Lower leg skin (tissue), 4 donors: ENCODE measurements around the gene RHOF. TPM values are rescaled to one million over a fixed set of nuclear protein-coding genes. Genes with fewer than 3 reads are reported as not detected.

Experiments used
- DNase-seq, 2 donors: peaks; one replicate each; pipeline ENCODE4 v3.0.0-alpha.2; 2019; ENCODE audit warnings: low spot score in 2 of 2
- H3K4me3 ChIP-seq: fragments of 200-600 bp; sonication (generic); 2 replicates; pipeline ENCODE4 v1.5.1; 2017; ENCODE audit warnings: mild to moderate bottlenecking, low read depth; ENCODE audit not compliant: poor library complexity, severe bottlenecking
- POLR2A ChIP-seq, 2 donors: fragments of 450-650 bp; IDR thresholded peaks; one replicate each; pipeline ENCODE4 v1.6.1; 2016 to 2017; ENCODE audit warnings: antibody characterized with exemption in 2 of 2, mild to moderate bottlenecking in 1 of 2, moderate library complexity in 1 of 2
- WGBS, 2 donors: methylation state at CpG; one replicate each; pipeline ENCODE4 v1.1.5; 2018; 5-methylcytosine and 5-hydroxymethylcytosine counted together
- intact Hi-C: fragments of 100-400 bp; cut with DNase I; formaldehyde crosslinking; loops from one replicate; pipeline ENCODE4 v1.15.0; 2023; ENCODE audit warnings: low total_unique reads
- total RNA-seq, 4 donors: library from RNA; depleted of rRNA; stranded (reverse); fragments of >200 nt; gene quantifications; one replicate each; pipeline ENCODE4 v1.1.0, GENCODE V29; 2016
- TF ChIP-seq, protein P1 (sequence below), 3 donors: fragments of 450-650 bp; IDR thresholded peaks; one replicate each; pipeline ENCODE4 v1.5.1; 2016; ENCODE audit warnings: antibody characterized with exemption in 3 of 3, mild to moderate bottlenecking in 3 of 3, moderate library complexity in 2 of 3

The RHOF gene
- total RNA-seq, 4 donors from 2014 or later = 5.4 to 24.1 (median 9.9) TPM

DNA sequence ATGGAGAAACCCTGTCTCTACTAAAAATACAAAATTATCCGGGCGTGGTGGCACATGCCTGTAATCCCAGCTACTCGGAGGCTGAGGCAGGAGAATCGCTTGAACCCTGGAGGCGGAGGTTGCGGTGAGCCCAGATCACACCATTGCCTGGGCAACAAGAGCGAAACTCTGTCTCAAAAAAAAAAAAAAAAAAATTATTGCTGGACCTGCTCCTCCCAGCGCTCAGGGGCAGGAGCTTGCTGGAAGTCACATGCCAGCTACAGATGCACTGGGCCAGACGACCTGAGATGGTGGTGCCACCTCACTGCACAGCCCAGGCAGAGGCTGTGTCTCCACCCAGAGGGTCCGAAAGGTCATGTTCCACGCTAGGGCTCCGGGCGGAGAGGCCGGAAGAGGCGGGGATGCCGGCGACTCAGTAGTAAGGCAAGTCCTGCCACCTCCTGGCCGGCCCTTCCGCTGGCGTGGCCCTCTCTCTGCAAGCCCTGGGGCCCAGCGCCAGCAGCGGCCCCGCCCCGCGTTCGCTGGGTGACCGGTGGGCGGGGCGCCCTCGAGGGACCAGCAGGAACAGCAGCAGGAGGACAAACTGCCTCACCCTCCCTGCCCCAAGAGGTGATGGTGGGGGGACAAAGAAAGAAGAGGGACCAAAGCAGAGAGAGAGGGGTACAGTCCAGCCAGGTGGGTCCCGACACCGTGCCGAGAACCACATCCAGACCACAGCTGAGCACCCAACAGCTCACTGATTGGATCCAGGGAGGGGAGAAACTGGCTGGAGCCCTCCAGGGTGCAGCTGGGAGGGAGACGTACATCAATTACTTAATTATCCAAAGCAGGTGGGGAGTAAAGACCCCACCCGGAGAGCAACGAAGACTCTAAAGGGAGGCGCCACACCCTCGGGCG, 3.6 kb upstream of the RHOF start:
- no peak overlapping the region for H3K4me3 ChIP-seq
- peak; percentile 89 to 98 for DNase-seq
- TF ChIP-seq POLR2A (IDR thresholded peaks at IDR 0.05) = no peak
- TF ChIP-seq, protein P1, sequence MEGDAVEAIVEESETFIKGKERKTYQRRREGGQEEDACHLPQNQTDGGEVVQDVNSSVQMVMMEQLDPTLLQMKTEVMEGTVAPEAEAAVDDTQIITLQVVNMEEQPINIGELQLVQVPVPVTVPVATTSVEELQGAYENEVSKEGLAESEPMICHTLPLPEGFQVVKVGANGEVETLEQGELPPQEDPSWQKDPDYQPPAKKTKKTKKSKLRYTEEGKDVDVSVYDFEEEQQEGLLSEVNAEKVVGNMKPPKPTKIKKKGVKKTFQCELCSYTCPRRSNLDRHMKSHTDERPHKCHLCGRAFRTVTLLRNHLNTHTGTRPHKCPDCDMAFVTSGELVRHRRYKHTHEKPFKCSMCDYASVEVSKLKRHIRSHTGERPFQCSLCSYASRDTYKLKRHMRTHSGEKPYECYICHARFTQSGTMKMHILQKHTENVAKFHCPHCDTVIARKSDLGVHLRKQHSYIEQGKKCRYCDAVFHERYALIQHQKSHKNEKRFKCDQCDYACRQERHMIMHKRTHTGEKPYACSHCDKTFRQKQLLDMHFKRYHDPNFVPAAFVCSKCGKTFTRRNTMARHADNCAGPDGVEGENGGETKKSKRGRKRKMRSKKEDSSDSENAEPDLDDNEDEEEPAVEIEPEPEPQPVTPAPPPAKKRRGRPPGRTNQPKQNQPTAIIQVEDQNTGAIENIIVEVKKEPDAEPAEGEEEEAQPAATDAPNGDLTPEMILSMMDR (IDR thresholded peaks at IDR 0.05) = no peak
- WGBS, 2 donors = 15 to 17% methylated on average over 31 to 39 of the region's 39 CpGs
- intact Hi-C loops = no loop called here

DNA sequence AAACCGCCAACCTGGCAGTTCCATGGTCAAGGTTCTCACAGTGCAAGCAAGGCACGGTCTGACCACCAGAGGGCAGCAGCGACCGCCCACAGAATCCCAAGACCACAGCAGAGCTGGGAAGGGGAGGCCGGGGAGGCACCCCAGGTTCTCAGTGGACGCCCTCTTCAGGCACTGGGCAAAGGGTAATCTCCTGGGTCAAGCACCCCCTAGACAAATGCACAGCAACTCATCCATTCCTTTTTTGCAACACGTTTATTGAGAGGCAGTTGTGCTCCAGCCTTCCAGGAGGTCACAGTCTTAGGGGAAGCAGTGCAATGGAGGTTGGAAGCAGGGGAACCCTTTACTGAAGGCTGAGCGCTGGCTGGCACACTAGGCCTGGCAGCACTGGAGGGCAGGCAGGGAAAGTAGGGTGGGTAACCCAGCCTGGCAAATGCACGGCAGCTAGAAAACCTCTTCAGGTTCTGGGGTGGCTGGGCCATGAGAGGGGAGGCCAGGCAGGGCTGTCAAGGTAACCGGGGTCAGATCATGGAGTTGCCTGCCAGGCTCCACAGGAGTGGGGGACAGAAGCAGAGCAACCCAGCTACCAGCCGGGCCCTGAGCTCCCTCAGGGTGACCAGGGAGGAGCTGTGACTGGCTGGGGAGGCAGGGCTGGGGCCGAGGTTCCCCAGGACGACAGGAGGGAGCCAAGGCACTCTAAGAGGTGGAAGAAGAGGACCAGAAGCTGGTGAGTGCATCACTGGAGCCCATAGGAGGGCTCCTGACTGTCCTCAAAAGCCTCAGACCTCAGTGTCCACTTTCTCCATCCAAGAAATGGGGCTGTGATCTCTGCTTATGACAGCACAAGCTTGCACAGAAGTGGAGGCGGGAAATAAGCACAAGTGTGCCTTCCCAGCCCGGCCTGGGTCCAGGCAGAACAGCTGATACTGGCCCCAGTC, 1.8 kb upstream of the RHOF start:
- no peak overlapping the region for H3K4me3 ChIP-seq
- DNase-seq = peak; percentile 86 to 98
- no peak for TF ChIP-seq POLR2A (IDR thresholded peaks at IDR 0.05)
- TF ChIP-seq, protein P1 (IDR thresholded peaks at IDR 0.05) = peak in 1 of 3 donors; percentile 95
- 35 to 36% methylated on average over 14 to 15 of the region's 15 CpGs for WGBS, 2 donors
- intact Hi-C loops = no loop called here

DNA sequence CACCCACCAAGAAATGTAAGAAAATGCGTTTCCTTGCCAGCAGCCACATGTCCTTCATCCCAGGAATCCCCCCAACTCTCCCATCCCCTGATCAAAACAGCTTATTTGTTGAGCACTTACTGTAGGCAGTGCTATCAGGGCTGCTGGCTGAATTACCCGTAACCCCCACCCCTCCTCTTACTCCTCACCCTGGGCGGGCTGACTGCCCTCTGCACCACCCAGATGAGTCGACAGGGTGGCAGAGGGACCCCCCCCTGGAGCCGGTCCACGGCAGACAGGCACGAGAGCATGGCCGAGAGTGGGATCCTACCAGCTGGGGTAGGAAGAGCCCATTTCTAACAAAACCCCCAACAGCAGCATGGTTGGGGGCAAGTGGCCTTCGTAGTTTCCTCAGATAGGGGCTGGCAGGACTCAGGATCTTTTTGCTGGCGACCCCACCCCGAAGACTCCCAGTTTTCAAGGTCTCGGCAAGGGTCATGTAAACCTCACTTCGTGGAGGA, 1.1 kb upstream of the RHOF start:
- TF ChIP-seq, protein P1 (IDR thresholded peaks at IDR 0.05) = no peak
- TF ChIP-seq POLR2A (IDR thresholded peaks at IDR 0.05) = no peak
- 0 to 2% methylated on average over 10 to 13 of the region's 13 CpGs for WGBS, 2 donors
- no peak for DNase-seq
- intact Hi-C loops = loop anchor here (5.0 kb wide), 1 partner anchor 92 kb away; no protein-coding TSS in a partner anchor
- H3K4me3 ChIP-seq = no peak overlapping the region

DNA sequence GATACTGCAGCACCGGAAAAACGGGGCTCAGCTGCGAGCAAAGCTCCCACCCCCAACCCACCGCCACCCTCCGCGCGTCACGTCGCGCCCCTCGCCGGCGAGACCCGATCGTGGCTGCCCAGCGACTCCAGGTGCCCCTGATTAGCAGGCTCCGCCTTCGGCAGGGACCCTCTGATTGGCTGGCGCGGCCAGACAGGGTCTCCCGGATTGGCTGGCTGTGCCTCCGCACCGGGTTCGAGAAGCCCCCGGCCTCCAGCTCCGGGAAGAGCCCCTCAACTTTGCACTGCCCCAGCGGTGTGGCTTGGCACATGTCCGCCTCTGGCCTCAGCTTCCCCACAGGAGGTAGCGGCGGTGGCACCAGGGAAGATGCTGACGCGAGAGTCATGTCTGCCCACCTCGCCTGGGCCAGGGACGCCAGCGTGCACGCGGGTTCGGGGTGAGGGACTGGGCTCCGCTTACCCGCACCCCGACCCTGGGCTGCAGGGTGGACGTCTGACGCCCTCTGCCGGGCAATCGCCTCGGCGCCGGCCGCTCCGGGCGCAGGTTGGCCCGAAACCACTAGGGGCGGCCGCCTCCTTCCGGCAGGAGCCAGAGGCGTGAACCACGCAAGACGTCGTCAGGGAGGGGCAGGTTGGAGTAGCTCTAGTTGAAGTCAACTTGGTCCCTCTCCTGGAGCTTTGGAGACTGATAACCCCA, 498 bp upstream of the RHOF start:
- peak overlapping the region; percentile 18 for H3K4me3 ChIP-seq
- 0 to 1% methylated on average over 38 to 49 of the region's 59 CpGs for WGBS, 2 donors
- intact Hi-C loops = loop anchor here (5.0 kb wide), 1 partner anchor 92 kb away; no protein-coding TSS in a partner anchor
- peak; percentile 84 to 97 for DNase-seq
- TF ChIP-seq, protein P1 (IDR thresholded peaks at IDR 0.05) = peak in 1 of 3 donors; percentile 98
- no peak for TF ChIP-seq POLR2A (IDR thresholded peaks at IDR 0.05)
